Activated B cell treated with CpG ODN at 0.5 μM for 24 hours (primary cell): ENCODE results near the gene DEFB114. TPM values are rescaled to one million over a fixed set of nuclear protein-coding genes. Genes with fewer than 3 reads are reported as not detected.

Source experiments
- ATAC-seq: fragments of 200-7000 bp; cut with Tn5 transposase; one replicate; pipeline ENCODE4 v1.10.0; 2021; ENCODE audit warnings: low read depth, mild to moderate bottlenecking, moderate library complexity
- CTCF ChIA-PET: fragments of 350-600 bp; sonication (Branson Sonifier 250); formaldehyde crosslinking; loops from one replicate; lab custom pipeline; 2021; ENCODE audit warnings: antibody characterized with exemption; lab: Charles Lee
- POLR2A ChIA-PET: fragments of 350-600 bp; sonication (Branson Sonifier 250); formaldehyde crosslinking; loops from one replicate; lab custom pipeline; 2021; ENCODE audit warnings: antibody characterized with exemption; lab: Charles Lee
- DNase-seq: peaks from one replicate; pipeline ENCODE4 v3.0.0; 2022
- H3K27ac Mint-ChIP-seq: one replicate; pipeline ENCODE4 v1.8.0; 2020; ENCODE audit warnings: mixed read lengths
- H3K27me3 Mint-ChIP-seq: one replicate; pipeline ENCODE4 v1.8.0; 2021; ENCODE audit warnings: mixed read lengths
- H3K36me3 Mint-ChIP-seq: one replicate; pipeline ENCODE4 v1.8.0; 2021; ENCODE audit warnings: low read depth, mixed read lengths
- H3K4me1 Mint-ChIP-seq: one replicate; pipeline ENCODE4 v1.8.0; 2021; ENCODE audit warnings: mixed read lengths
- H3K4me3 Mint-ChIP-seq: one replicate; pipeline ENCODE4 v1.8.0; 2020; ENCODE audit warnings: mild to moderate bottlenecking, mixed read lengths
- H3K9me3 Mint-ChIP-seq: one replicate; pipeline ENCODE4 v1.8.0; 2020; ENCODE audit warnings: mixed read lengths
- intact Hi-C: fragments of 100-400 bp; cut with micrococcal nuclease; formaldehyde crosslinking; loops from one replicate; pipeline ENCODE4 v1.15.1; 2024
- total RNA-seq: library from RNA; stranded (reverse); gene quantifications from 2 replicates; pipeline ENCODE4 v1.2.3, GENCODE V29; 2022
- TF ChIP-seq, protein P1 (sequence below): fragments of 200-600 bp; IDR thresholded peaks from one replicate; pipeline ENCODE4 v1.8.0; 2022; ENCODE audit warnings: antibody characterized with exemption, mild to moderate bottlenecking

Gene DEFB114
- total RNA-seq, 1 donor from 2014 or later, result not detected

DNA sequence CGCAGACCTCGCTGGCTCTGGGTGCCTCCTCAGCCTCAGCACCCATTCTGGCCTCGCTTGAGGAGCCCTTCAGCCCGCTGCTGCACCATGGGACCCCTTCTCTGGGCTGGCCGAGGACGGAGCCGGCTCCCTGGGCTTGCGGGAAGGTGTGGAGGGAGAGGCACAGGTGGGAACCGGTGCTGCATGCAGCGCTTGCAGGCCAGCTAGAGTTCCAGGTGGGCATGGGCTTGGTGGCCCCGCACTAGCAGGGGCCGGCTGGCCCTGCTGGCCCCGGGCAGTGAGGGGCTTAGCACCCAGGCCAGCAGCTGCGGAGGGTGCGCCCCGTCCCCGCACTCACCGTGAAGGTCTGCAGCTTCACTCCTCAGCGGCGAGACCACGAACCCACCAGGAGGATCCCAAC is 30.4 kb downstream of the DEFB114 start:
- Mint-ChIP-seq H3K9me3 (no peaks in the 10 kb centered on the region), H3K27ac (no peak overlapping the region), H3K36me3 (no peaks in the 10 kb centered on the region), H3K4me1 (no peaks in the 10 kb centered on the region), H3K4me3 (no peak overlapping the region), H3K27me3 (no peaks in the 10 kb centered on the region)
- DNase-seq (no peak), ATAC-seq (no peak)
- intact Hi-C loops, result no loop called here
- TF ChIP-seq, protein P1, sequence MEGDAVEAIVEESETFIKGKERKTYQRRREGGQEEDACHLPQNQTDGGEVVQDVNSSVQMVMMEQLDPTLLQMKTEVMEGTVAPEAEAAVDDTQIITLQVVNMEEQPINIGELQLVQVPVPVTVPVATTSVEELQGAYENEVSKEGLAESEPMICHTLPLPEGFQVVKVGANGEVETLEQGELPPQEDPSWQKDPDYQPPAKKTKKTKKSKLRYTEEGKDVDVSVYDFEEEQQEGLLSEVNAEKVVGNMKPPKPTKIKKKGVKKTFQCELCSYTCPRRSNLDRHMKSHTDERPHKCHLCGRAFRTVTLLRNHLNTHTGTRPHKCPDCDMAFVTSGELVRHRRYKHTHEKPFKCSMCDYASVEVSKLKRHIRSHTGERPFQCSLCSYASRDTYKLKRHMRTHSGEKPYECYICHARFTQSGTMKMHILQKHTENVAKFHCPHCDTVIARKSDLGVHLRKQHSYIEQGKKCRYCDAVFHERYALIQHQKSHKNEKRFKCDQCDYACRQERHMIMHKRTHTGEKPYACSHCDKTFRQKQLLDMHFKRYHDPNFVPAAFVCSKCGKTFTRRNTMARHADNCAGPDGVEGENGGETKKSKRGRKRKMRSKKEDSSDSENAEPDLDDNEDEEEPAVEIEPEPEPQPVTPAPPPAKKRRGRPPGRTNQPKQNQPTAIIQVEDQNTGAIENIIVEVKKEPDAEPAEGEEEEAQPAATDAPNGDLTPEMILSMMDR, result no peak
- CTCF ChIA-PET, result no interaction called here
- POLR2A ChIA-PET, result no interaction called here

DNA sequence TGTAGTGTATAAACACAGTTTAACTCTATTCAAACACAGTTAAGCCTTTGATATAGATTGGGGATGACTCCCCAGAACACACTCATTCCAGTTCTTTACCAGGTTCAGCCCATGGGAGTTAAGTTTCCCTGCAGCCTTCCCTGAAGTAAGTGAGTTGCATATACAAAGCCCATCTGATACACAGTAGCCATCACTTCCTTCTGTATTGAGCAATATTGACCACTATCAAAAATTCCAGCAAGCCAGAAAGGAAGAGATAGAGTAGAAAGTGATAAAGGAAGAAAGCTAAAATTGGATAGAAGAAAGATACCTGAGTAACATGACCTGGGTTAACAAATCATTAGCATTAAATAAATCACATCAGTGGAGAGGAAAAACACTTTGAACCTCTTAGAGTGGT is 34.6 kb downstream of the DEFB114 start:
- no peak overlapping the region for H3K4me3 Mint-ChIP-seq
- intact Hi-C loops, result no loop called here
- H3K9me3 Mint-ChIP-seq, result no peaks in the 10 kb centered on the region
- TF ChIP-seq, protein P1, result no peak
- no peak for DNase-seq
- H3K27me3 Mint-ChIP-seq, result no peaks in the 10 kb centered on the region
- H3K36me3 Mint-ChIP-seq, result no peaks in the 10 kb centered on the region
- H3K27ac Mint-ChIP-seq, result no peak overlapping the region
- no peak for ATAC-seq
- H3K4me1 Mint-ChIP-seq, result no peaks in the 10 kb centered on the region
- ChIA-PET POLR2A (no interaction called here), CTCF (no interaction called here)

DNA sequence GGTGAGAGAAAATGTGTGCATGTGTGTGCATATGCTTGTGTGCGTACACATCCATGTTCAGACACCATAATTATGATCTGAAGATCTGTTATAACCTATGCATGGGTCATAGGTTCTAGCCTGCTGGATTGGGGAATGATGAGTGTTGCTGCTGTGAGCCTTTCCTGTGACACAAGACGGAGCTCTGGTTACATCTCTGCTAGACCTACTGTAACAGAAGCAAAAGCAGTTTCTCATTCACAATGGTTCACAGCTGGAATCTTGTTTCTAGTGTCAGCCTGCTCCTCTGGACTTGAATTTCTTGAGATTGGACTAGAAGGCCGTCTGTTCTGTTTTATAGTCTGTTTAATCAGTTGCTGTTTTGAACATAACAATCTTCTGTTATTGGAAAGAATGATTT is 40.1 kb downstream of the DEFB114 start:
- Mint-ChIP-seq H3K4me1 (no peaks in the 10 kb centered on the region), H3K27me3 (no peaks in the 10 kb centered on the region), H3K4me3 (no peak overlapping the region), H3K9me3 (no peaks in the 10 kb centered on the region), H3K27ac (no peak overlapping the region), H3K36me3 (no peaks in the 10 kb centered on the region)
- intact Hi-C loops, result no loop called here
- ChIA-PET POLR2A (no interaction called here), CTCF (no interaction called here)
- ATAC-seq (no peak), DNase-seq (no peak)
- TF ChIP-seq, protein P1, result no peak

DNA sequence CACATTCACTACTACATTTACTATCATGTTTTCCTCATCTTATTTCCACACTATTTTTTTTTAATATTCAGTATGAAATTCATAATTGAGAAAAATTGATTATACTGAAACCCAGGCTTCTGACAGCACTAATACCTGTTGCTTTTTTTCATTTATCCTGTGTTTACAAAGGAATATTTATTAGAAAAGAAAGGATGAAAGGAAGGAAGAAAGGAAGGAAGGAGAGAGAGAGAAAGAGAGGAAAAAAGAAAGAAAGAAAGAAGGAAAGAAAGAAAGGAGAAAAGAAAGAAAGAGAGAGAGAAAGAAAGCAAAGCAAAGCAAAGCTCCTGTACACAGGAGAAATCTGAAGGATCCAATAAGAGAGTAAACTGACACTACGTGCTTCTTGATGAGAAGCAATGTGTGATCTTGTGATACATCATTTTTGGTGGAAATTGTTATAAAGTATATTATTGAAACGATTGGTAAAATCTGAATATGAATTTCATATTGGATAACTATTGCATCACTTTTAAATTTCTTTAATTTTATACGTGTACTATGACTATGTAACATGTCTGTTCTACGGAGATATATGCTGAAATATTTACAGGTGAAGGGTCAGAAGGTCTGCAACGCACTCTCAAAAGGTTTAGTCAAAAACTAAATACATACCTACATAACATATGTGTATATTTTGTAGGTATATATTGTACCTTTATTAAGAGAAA is 43.9 kb downstream of the DEFB114 start:
- TF ChIP-seq, protein P1, result no peak
- Mint-ChIP-seq H3K27me3 (no peaks in the 10 kb centered on the region), H3K4me1 (no peaks in the 10 kb centered on the region), H3K4me3 (no peak overlapping the region), H3K27ac (no peak overlapping the region), H3K36me3 (no peaks in the 10 kb centered on the region), H3K9me3 (no peaks in the 10 kb centered on the region)
- intact Hi-C loops, result no loop called here
- ChIA-PET POLR2A (no interaction called here), CTCF (no interaction called here)
- ATAC-seq (no peak), DNase-seq (no peak)

DNA sequence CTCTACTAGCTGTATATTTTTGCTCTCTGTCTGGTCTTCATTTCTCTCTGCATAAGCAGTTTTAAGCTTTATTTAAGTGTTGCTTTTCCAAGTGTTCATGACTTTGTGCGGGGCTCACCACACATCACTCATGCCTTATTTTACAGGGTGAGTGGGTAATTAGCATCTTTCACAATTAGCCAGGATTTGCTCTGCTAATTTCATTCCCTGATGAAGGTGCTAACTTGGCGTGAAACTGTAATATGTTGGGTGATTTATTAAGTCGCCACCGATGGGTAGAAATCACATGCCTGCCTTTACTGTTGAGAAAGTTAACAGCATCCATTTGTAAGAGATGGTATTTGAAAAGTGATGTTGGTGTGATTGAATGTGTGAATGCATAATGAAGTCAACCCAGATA is 44.7 kb downstream of the DEFB114 start:
- ChIA-PET POLR2A (no interaction called here), CTCF (no interaction called here)
- Mint-ChIP-seq H3K27ac (no peak overlapping the region), H3K36me3 (no peaks in the 10 kb centered on the region), H3K9me3 (no peaks in the 10 kb centered on the region), H3K27me3 (no peaks in the 10 kb centered on the region), H3K4me1 (no peaks in the 10 kb centered on the region), H3K4me3 (no peak overlapping the region)
- TF ChIP-seq, protein P1, result no peak
- no peak for ATAC-seq
- no peak for DNase-seq
- intact Hi-C loops, result no loop called here
